ENCODE data around the gene DDX31. TPM values are rescaled to one million over a fixed set of nuclear protein-coding genes. Genes with fewer than 3 reads are reported as not detected.

Gene DDX31
- total and polyA plus RNA-seq, 2 donors: 6.7 to 11.9 TPM

DNA sequence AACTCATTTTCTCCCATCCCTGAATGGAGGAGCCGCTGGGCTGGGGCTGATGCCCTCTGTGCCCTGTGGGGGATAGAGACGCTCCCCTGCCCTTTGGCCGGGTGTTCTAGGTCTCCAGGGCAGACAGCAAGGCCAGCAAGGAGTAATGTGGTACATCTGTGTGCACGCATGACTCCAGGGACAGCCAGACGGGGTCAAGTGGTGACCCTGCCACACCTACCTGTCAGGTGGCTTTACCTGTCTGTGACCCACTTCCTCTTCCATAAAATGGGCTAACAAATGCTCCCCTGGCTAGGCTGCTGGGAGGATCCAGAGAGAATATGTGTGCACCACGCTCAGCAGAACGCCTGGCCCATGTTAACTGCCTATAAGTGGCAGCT is 122.7 kb downstream of the DDX31 start:
- Histone ChIP-seq H3K4me3 (ENCODE audit: low read depth, low read length) (no peak overlapping the region), H3K36me3 (ENCODE audit: insufficient read depth) (no peaks in the 10 kb centered on the region), H3K27ac (ENCODE audit: low read depth) (no peak overlapping the region), H3K4me1 (ENCODE audit: insufficient read depth) (no peaks in the 10 kb centered on the region)
- DNase-seq (ENCODE audit: extremely low spot score): no peak
- 83% methylated on average over 7 of the region's 7 CpGs for WGBS

DNA sequence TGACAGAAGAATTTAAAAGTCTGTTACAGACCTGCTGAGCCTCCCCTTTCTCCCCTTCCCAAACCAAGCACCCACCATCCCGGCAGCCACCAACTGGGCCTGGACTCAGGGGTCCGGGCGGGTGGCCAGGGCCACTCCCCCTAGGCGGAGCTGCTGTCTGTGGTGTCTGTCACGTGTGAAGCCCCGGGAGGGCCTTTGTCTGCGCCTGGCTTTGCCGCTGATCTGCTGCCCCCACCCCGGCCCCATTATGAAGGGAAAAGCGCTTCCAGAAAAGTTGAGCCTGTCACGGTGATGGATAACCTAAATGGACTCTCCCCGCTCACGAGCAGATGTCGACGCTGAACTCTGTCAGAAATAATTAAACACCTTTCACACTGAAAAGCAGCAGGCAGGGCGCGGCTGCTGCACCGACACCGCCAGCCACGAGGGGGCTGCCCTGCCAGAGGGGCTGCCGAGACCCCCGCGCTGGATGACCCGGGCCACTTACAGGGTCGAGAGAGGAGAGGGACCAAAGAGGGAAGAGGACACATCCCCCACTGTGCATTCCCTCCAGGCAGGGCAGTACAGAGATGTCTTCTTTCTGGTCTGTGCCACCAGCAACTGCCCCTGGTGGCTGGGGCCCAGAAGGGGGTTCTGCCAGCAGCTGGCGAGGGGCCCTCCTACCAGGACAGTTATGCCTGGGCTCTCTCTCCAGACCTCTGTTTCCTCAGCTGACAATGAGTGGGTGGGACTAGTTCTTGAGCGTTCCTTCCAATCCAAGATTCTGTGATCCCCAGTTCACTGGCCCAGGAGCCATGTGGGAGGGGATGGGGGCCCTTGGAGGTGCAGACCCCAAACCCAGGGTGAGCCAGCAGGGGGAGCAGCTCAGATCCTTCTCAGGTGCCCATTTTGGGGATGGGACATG is 123.4 kb downstream of the DDX31 start:
- WGBS: 3% methylated on average over 27 of the region's 27 CpGs
- no peaks in the 10 kb centered on the region for H3K4me1 ChIP-seq (ENCODE audit: insufficient read depth)
- DNase-seq (ENCODE audit: extremely low spot score): no peak
- no peak overlapping the region for H3K27ac ChIP-seq (ENCODE audit: low read depth)
- no peak overlapping the region for H3K4me3 ChIP-seq (ENCODE audit: low read depth, low read length)
- no peaks in the 10 kb centered on the region for H3K36me3 ChIP-seq (ENCODE audit: insufficient read depth)

DNA sequence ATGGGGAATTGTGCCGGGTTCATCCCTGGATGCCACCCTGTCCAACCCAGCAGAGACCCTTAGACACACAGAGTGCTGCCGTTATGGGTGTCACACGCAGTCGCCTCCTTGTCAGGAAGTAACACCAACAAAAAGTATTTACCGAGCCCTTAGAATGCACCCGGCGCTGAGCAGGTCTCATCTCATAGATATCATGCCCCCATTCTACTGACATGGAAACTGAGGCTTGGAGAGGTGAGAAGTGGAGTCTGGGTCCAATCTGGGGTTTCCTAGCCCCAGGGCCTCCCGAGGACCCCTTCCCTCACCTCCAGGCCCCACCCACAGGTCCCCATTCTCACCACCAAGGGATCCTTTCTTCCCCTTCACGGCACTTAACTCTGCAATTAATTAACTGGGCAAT is 124.2 kb downstream of the DDX31 start:
- 84% methylated on average over 9 of the region's 9 CpGs for WGBS
- Histone ChIP-seq H3K36me3 (ENCODE audit: insufficient read depth) (no peaks in the 10 kb centered on the region), H3K27ac (ENCODE audit: low read depth) (no peak overlapping the region), H3K4me3 (ENCODE audit: low read depth, low read length) (no peak overlapping the region), H3K4me1 (ENCODE audit: insufficient read depth) (no peaks in the 10 kb centered on the region)
- no peak for DNase-seq (ENCODE audit: extremely low spot score)

DNA sequence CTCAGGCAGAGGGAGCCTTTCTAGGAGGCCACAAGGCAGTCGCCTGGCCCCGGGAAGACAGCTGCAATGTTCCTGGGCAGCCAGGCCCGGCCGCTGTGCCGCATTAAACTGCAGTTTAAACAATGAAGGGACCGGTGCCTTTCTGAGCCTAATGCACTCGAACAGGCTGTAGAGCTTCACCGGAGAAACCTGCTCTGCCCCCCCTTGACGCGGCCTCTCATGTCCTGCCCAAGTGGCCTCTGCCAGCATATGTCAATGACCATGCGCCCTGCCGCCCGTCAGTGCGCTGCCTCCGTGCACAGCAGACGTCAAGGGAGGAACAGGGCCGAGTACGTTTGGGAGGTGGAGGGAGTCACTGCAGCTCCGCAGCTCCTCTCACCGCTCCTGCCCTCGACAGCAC is 125.8 kb downstream of the DDX31 start:
- no peak for DNase-seq (ENCODE audit: extremely low spot score)
- WGBS: 42% methylated on average over 21 of the region's 21 CpGs
- Histone ChIP-seq H3K4me3 (ENCODE audit: low read depth, low read length) (no peak overlapping the region), H3K4me1 (ENCODE audit: insufficient read depth) (no peaks in the 10 kb centered on the region), H3K27ac (ENCODE audit: low read depth) (no peak overlapping the region), H3K36me3 (ENCODE audit: insufficient read depth) (no peaks in the 10 kb centered on the region)

DNA sequence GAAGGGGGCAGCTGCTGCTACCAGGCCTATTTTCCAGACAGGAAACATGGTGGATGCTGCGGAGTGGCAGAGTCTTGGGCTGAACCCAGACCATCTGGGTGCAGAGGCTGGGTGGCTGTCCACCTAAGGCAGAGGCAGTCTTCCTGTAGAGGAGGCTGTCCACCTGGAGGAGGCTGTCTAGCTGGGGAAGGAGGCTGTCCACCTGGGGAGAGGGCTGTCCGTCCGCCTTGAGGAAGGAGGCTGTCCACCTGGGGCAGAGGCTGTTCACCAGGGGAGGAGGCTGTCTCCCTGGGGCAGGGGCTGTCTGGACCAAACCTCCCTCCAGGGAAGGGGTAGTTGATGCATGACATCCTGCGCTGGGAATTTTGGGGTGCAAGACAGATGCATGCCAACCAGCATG is 126.5 kb downstream of the DDX31 start:
- Histone ChIP-seq H3K4me3 (ENCODE audit: low read depth, low read length) (no peak overlapping the region), H3K36me3 (ENCODE audit: insufficient read depth) (no peaks in the 10 kb centered on the region), H3K4me1 (ENCODE audit: insufficient read depth) (no peaks in the 10 kb centered on the region), H3K27ac (ENCODE audit: low read depth) (no peak overlapping the region)
- 93% methylated on average over 4 of the region's 4 CpGs for WGBS
- DNase-seq (ENCODE audit: extremely low spot score): no peak

Other genes with a start within 250 kb of the DDX31 start
- not detected for gene BARHL1, start 87.4 kb downstream of the DDX31 start, total RNA-seq
- gene BARHL1, start 87.4 kb downstream of the DDX31 start, polyA plus RNA-seq: not detected
- gene GTF3C4, start 481 bp upstream of the DDX31 start, total RNA-seq: 18.2 TPM
- gene GTF3C4, start 481 bp upstream of the DDX31 start, polyA plus RNA-seq: 7.3 TPM
- 1.0 TPM for gene AK8, start 208.3 kb upstream of the DDX31 start, total RNA-seq
- gene AK8, start 208.3 kb upstream of the DDX31 start, polyA plus RNA-seq: 1.1 TPM
- gene SPACA9, start 208.9 kb upstream of the DDX31 start, total RNA-seq: 2.5 TPM
- 6.6 TPM for gene SPACA9, start 208.9 kb upstream of the DDX31 start, polyA plus RNA-seq